AG09319 (cell line): Measurements from ENCODE around the gene MPHOSPH10.
A peak's percentile ranks its signal among the peaks of the same experiment; 100 is the strongest.

Source experiments
- DNase-seq: peaks from one replicate; pipeline ENCODE4 v3.0.0-alpha.2; 2010; ENCODE audit warnings: low read depth; ENCODE audit errors: extremely low read depth
- TF ChIP-seq, protein P1 (sequence below): IDR thresholded peaks from 2 replicates; pipeline ENCODE4 v1.5.1; 2011; ENCODE audit warnings: low read depth, mild to moderate bottlenecking, inconsistent platforms, low read length, moderate library complexity

Gene MPHOSPH10

DNA sequence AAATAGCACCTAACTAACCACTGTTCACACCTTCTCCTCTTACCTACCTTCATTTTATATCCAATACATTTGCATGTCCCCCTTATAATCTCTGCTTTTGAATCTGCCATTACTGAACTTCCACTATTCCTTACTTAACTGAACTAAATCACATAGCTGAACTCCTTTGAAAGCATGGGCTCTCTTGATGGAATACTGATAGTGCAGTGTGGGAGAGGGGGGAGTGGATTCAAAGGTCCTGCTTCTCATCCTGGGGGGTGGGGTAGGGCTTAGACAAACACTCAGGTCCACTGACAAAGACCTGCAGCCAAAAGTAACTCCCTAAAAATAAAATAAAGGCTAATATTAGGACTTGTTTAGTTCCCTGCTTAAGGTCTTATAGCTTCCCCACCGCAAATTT is 9.0 kb upstream of the MPHOSPH10 start:
- TF ChIP-seq, protein P1, sequence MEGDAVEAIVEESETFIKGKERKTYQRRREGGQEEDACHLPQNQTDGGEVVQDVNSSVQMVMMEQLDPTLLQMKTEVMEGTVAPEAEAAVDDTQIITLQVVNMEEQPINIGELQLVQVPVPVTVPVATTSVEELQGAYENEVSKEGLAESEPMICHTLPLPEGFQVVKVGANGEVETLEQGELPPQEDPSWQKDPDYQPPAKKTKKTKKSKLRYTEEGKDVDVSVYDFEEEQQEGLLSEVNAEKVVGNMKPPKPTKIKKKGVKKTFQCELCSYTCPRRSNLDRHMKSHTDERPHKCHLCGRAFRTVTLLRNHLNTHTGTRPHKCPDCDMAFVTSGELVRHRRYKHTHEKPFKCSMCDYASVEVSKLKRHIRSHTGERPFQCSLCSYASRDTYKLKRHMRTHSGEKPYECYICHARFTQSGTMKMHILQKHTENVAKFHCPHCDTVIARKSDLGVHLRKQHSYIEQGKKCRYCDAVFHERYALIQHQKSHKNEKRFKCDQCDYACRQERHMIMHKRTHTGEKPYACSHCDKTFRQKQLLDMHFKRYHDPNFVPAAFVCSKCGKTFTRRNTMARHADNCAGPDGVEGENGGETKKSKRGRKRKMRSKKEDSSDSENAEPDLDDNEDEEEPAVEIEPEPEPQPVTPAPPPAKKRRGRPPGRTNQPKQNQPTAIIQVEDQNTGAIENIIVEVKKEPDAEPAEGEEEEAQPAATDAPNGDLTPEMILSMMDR: no peak
- DNase-seq: no peak

DNA sequence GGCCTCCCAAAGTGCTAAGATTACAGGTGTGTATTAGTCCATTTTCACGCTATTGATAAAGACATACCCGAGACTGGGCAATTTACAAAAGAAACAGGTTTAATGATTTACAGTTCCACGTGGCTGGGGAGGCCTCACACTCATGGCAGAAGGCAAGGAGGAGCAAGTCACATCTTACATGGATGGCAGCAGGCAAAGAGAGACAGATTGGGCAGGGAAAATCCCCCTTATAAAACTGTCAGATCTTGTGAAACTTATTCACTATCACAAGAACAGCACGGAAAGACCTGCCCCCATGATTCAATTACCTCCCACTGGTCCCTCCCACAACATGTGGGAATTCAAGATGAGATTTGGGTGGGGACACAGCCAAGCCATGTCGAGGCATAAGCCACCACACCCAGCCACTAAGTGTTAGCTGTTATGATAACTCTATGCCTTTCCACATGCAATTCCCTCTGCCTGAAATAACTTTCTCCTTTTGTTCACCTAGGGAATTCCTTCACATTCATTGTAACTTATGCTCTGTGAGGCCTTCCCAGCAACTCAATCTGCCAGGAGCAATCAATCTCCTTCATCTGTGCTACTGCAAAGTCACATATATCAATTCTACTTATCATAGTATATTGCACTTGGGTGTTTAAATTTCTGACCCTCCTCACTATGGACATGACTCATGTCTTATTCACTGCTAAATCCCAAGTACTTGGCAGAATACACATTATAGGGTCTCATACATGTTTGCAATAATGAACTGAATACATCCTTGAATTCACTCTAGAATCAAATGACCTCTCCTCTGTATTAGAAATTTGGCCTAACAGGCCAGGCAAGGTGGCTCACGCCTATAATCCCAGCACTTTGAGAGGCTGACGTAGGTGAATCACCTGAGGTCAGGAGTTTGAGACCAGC is 7.8 kb upstream of the MPHOSPH10 start:
- TF ChIP-seq, protein P1: no peak
- no peak for DNase-seq

GRCh38 chr2:71125506-71126294 is 4.7 kb upstream of the MPHOSPH10 start:
- TF ChIP-seq, protein P1: no peak

DNA sequence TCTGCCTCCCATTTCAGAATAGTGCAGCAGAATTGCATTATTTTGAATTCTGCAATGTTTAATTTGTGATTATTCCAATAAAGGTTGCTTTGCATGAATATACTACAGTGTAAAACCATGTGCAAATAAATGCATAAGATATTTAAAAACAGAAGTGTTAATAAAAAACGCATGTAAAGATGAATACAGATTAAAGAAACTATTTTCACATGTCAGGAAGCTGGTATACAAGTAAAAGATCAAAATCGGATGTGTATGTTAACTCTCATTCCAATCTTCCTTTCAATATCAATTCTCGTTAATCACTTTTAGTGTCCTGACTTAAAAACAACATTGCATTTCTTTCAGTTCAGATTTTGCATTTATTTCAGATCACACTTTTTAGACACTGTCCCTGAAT is 3.5 kb upstream of the MPHOSPH10 start:
- no peak for DNase-seq
- TF ChIP-seq, protein P1: no peak

More at GRCh38 chr2:71125506-71126294, 4.7 kb upstream of the MPHOSPH10 start:
- DNase-seq: no peak

- DNase-seq: no peak
These were observed 1.1 kb upstream of the MPHOSPH10 start for GRCh38 chr2:71129114-71129901.

GRCh38 chr2:71129902-71130151 is 607 bp upstream of the MPHOSPH10 start:
- DNase-seq: peak; percentile 12
- TF ChIP-seq, protein P1: no peak

More at GRCh38 chr2:71129114-71129901, 1.1 kb upstream of the MPHOSPH10 start:
- TF ChIP-seq, protein P1: no peak
